ENCODE data around the gene DIP2C. TPM values are rescaled to one million over a fixed set of nuclear protein-coding genes. Genes with fewer than 3 reads are reported as not detected.

Gene DIP2C
- total and polyA plus RNA-seq, 2 donors (not counting 1 experiment from before 2014, with no cell fraction given) = 1.3 to 1.9 TPM

GRCh38 chr10:571688-572451 is 117.6 kb downstream of the DIP2C start:
- Mint-ChIP-seq H3K27me3 (peaks cover 33% of the 10 kb centered on the region), H3K9me3 (ENCODE audit: insufficient read depth) (peaks cover 2% of the 10 kb centered on the region), H3K27ac (no peak overlapping the region), H3K4me1 (no peaks in the 10 kb centered on the region), H3K4me3 (no peak overlapping the region)
- no peak overlapping the region for H3K9ac ChIP-seq (ENCODE audit: low read length)
- H3K27ac ChIP-seq (ENCODE audit: low read length in 2 of 2) = no peak overlapping the region
- H2AFZ ChIP-seq (ENCODE audit: insufficient read depth, low read depth, low read length, poor library complexity, severe bottlenecking) = no peak overlapping the region
- intact Hi-C loops (cut with micrococcal nuclease) = no loop called here
- H3K4me3 ChIP-seq (ENCODE audit: control extremely low read depth in 1 of 5, extremely low read depth in 1 of 5, insufficient read depth in 1 of 5, low read depth in 2 of 5, low read length in 4 of 5) = no peak overlapping the region
- ATAC-seq (ENCODE audit: low read depth) = no peak
- TF ChIP-seq, protein P1, sequence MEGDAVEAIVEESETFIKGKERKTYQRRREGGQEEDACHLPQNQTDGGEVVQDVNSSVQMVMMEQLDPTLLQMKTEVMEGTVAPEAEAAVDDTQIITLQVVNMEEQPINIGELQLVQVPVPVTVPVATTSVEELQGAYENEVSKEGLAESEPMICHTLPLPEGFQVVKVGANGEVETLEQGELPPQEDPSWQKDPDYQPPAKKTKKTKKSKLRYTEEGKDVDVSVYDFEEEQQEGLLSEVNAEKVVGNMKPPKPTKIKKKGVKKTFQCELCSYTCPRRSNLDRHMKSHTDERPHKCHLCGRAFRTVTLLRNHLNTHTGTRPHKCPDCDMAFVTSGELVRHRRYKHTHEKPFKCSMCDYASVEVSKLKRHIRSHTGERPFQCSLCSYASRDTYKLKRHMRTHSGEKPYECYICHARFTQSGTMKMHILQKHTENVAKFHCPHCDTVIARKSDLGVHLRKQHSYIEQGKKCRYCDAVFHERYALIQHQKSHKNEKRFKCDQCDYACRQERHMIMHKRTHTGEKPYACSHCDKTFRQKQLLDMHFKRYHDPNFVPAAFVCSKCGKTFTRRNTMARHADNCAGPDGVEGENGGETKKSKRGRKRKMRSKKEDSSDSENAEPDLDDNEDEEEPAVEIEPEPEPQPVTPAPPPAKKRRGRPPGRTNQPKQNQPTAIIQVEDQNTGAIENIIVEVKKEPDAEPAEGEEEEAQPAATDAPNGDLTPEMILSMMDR (IDR thresholded peaks at IDR 0.05) = no peak
- H3K4me1 ChIP-seq (ENCODE audit: control insufficient read depth in 2 of 2, insufficient read depth in 2 of 2, low read length in 2 of 2) = no peaks in the 10 kb centered on the region
- H3K36me3 ChIP-seq (replicated peaks in 1 of 2; ENCODE audit: control extremely low read depth in 1 of 2, control insufficient read depth in 1 of 2, extremely low read depth in 1 of 2, insufficient read depth in 2 of 2, low read length in 1 of 2) = no peaks in the 10 kb centered on the region
- no peaks in the 10 kb centered on the region for H3K27me3 ChIP-seq (replicated peaks in 1 of 4; ENCODE audit: control extremely low read depth in 1 of 4, control insufficient read depth in 3 of 4, insufficient read depth in 4 of 4, low read length in 3 of 4)
- 89% methylated on average over 18 of the region's 21 CpGs for WGBS (ENCODE audit: insufficient coverage)
- ChIA-PET POLR2A (no interaction called here), CTCF (no interaction called here)
- no peak overlapping the region for H3K4me2 ChIP-seq (replicated peaks; ENCODE audit: low read depth, low read length, poor library complexity, severe bottlenecking)
- H4K20me1 ChIP-seq (ENCODE audit: control insufficient read depth, insufficient read depth, low read length, poor library complexity, severe bottlenecking) = no peaks in the 10 kb centered on the region
- peaks cover 0 to 23% (median 7%) of the 10 kb centered on the region in 3 donors for H3K9me3 ChIP-seq (ENCODE audit: control extremely low read depth in 1 of 3, control insufficient read depth in 2 of 3, insufficient read depth in 1 of 3, low read length in 2 of 3)
- no peaks in the 10 kb centered on the region for H3K79me2 ChIP-seq (ENCODE audit: control insufficient read depth, insufficient read depth, low read length)
- DNase-seq = no peak

- TF ChIP-seq EZH2 (IDR thresholded peaks at IDR 0.05; ENCODE audit: borderline replicate concordance, insufficient read depth, low read depth, low read length, poor library complexity, severe bottlenecking) = no peak
- TF ChIP-seq, protein P1 (IDR thresholded peaks at IDR 0.05) = no peak
- no peaks in the 10 kb centered on the region for H3K27me3 ChIP-seq (replicated peaks in 1 of 4; ENCODE audit: control extremely low read depth in 1 of 4, control insufficient read depth in 3 of 4, insufficient read depth in 4 of 4, low read length in 3 of 4)
- 84% methylated on average over 13 of the region's 13 CpGs for WGBS (ENCODE audit: insufficient coverage)
- no peak overlapping the region for H3K9ac ChIP-seq (ENCODE audit: low read length)
- H3K79me2 ChIP-seq (ENCODE audit: control insufficient read depth, insufficient read depth, low read length) = no peaks in the 10 kb centered on the region
- H3K4me3 ChIP-seq (ENCODE audit: control extremely low read depth in 1 of 5, extremely low read depth in 1 of 5, insufficient read depth in 1 of 5, low read depth in 2 of 5, low read length in 4 of 5) = no peak overlapping the region
- H3K4me2 ChIP-seq (replicated peaks; ENCODE audit: low read depth, low read length, poor library complexity, severe bottlenecking) = no peak overlapping the region
- Mint-ChIP-seq H3K4me1 (no peaks in the 10 kb centered on the region), H3K27me3 (peaks cover 33% of the 10 kb centered on the region), H3K4me3 (no peak overlapping the region), H3K9me3 (ENCODE audit: insufficient read depth) (peaks cover 2% of the 10 kb centered on the region), H3K27ac (no peak overlapping the region)
- H3K27ac ChIP-seq (ENCODE audit: low read length in 2 of 2) = no peak overlapping the region
- H3K4me1 ChIP-seq (ENCODE audit: control insufficient read depth in 2 of 2, insufficient read depth in 2 of 2, low read length in 2 of 2) = no peaks in the 10 kb centered on the region
- H3K36me3 ChIP-seq (replicated peaks in 1 of 2; ENCODE audit: control extremely low read depth in 1 of 2, control insufficient read depth in 1 of 2, extremely low read depth in 1 of 2, insufficient read depth in 2 of 2, low read length in 1 of 2) = no peaks in the 10 kb centered on the region
- peaks cover 0 to 23% (median 7%) of the 10 kb centered on the region in 3 donors for H3K9me3 ChIP-seq (ENCODE audit: control extremely low read depth in 1 of 3, control insufficient read depth in 2 of 3, insufficient read depth in 1 of 3, low read length in 2 of 3)
- intact Hi-C loops (cut with micrococcal nuclease) = no loop called here
- CTCF ChIA-PET = no interaction called here
- DNase-seq (no peak), ATAC-seq (ENCODE audit: low read depth) (no peak)
- no peak overlapping the region for H2AFZ ChIP-seq (ENCODE audit: insufficient read depth, low read depth, low read length, poor library complexity, severe bottlenecking)
- H4K20me1 ChIP-seq (ENCODE audit: control insufficient read depth, insufficient read depth, low read length, poor library complexity, severe bottlenecking) = no peaks in the 10 kb centered on the region
- POLR2A ChIA-PET = no interaction called here
These were observed 118.3 kb downstream of the DIP2C start for GRCh38 chr10:571166-571565.
